NCI-H1930 (cell line): ENCODE measurements around the gene PDCD7.
A peak's percentile ranks its signal among the peaks of the same experiment; 100 is the strongest.
"Not testable (repeated sequence)": the region's sequence is repeated elsewhere in the genome, so short reads cannot be mapped to it uniquely, and the experiment has no call there.

ENCODE experiments used
- DNase-seq, 2 experiments: peaks; one replicate each; lab custom pipeline; 2025; lab: John Stamatoyannopoulos, UW

The PDCD7 gene

DNA sequence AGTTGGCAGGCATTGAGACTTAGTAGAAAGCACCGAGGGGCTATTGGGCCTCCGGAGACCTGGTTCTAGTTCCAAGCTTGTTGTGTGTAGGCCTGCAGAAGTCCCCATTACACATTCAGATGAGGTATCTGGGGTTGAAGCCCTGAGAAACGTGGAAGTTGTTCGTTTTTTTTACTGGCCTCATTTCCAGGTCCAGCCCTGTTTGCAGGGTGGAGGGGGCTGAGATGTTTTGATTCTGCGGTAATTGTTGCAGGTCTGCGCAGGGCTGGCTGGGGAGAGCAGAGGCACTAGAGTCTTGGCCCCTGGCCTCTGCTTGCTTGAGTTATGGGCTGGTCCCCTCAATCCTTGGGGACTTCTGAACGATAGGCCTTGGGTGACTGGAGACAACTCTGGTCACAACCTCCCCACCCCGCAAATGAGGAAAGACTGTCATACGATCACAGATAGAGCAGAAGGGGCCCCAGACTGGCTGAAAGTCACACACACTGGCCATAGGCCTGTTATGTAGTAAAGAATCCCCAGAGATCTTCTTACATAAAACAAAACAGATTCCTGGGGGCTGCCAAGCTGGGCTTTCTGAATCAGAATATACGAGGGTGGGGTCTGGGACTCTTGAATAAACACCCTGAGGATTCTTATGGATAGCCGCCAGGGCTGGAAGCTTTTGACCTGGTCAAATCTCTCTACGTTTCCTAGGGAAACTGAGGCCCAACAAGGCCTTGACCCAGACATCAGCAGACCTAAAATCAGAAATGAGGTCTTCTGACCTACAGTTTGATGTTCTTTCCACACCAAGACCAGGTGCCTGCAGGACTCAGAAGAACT, 41.5 kb downstream of the PDCD7 start:
- DNase-seq, result no peak

DNA sequence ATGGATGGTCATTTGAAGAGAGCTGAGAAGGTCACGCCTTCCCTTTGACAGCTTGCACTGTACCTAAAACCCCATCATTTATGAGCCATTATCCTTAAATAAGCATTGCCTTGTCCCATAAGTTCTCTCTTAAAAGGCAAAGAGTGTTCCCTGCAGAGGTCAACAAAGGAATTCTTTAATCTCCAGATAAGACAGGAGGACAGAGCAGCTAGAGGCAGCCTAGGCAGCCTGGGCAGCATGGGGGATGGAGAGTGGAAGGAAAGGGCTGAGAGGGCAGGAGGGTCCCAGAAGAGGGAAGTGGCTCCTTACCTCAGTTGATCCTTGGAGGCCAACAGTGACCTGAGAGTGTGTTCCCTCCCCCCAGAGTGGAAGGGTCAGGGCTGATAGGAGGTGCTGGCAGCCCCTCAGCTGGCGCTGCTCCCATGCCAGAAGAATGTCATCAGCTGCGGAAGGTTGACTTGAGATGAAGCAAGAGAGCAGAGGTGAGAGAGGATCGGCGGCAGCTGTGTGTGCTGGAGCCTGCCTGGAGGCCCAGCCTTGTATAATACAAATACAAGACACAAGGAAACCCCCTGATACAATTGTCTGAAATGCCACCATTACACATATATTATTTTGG, 44.3 kb downstream of the PDCD7 start:
- no peak for DNase-seq

DNA sequence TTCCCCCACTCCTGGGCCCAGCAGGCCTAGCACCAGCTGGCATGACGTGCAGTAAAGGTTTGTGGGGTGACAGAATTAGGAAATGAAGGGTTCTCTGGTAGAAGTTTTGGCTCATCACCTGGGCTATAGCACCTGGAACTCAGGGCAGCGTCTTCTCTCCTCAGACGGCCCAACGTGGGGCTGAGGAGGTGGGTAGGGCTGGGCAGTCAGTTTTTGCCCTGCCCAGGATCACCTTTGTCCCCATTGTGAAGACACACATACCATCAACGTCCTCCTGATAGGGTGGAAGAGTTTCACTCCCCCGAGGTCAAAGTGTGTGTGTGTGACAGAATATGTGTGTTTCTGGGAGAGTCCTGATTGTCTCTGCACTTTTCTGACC, 45.0 kb downstream of the PDCD7 start:
- DNase-seq, result no peak

DNA sequence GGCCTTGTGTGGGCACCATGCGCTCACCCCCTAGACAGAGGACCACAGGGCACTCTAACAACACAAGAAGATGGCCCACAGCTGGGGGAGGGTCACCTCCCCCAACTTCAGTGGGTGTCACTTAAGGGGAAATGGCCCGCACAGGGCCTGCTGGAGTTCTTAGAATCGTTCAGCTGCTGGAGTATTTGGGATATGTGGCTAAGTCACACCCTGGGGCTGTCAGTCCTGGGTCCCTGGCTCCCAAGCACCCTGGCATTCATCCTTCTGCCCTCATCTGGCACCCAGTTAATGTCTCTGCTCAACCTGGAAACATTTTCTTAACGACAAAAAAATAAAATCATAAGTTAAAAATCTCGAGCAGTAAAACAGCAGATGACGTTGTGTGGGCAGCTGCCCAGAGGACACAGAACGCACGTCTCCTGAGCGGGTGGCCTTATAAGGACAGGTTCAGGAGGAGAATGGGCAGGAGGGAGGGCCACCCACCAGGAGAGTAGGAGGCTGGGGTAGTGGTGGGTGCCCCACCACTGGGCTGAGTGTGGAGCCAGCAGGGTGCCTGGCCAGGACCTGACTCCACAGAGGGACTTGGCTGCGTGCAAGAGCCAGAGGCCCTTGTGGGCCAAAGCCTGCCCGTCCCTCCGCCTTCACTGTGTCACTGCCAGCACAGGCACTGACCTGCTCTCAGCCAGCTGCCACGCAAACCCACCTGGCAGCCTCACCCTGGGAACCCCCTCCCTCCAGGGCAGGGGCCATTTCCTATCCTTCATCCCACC, 45.5 kb downstream of the PDCD7 start:
- DNase-seq, result no peak

DNA sequence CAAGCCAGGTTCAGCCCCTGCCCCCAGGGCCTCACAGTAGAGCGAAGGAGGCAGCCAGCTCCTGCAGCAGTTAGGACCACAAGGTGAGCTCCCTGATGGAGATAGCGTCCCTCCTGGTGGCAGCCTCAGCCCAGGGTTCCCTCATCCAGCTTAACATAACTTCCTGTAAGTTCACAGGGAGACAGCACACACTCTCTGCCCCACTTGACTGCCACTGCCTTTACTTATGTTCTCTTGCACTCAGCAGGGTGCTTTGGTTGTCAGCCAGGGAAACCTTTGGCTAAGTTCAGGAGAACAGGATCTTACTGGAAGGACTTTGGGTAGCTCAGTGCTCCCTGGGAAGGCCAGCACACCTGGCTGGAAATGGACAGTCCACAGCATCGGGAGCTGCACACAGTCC, 46.2 kb downstream of the PDCD7 start:
- DNase-seq, result no peak

DNA sequence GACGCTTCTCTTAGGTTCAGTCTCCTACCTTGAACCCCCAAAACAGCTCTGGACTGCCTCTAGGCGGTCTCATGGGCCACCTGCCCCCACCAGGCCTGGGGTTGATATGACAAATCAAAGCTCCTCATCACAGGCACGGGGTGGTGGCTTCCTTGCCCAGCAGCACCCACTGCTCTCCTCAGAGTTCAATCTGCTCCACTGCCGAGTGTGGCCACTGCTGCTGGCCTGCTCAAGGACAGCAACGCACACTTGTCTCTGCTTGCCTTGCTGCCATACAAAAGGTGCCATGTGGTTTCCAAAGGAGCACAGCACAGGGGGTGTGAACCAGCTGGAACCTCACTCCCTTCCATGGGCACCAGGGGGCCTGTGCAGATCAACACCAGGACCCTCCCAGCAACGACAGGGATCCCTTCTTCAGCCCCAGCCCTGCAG, 46.9 kb downstream of the PDCD7 start:
- no peak for DNase-seq

DNA sequence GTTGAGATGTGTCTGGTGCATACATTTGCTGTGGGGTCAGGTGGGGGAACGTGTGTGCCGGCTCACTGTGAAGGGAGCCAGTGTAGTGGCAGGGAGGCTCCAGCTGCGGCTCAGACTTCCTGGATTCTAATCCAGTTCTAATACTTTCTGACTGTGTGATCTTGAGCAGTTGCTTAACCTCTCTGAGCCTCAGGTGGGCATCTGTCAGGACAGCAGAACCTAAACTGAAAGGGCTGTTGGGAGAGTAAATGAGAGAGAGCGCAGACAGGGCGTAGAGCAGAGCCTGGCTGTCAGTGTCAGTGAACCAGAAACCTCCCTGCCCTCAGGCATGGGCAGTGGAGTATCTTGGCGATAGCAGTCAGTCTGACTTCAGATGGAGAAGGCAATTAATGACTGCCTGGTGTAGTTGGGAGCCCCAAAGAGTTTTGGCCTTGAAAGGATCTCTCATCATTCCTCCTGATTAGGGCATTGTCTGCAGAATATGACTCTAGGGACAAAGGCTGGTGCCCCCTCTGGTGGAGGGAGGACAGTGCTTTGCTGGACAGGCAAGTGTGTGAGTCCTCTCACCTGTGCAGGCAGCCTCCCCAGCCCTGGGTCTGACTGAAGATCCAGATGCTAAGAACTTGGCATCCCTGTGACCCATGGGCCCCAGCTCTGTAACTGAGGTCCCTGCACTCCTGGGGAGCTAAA, 47.5 kb downstream of the PDCD7 start:
- DNase-seq, result peak in 1 of 2 experiments; percentile 4

DNA sequence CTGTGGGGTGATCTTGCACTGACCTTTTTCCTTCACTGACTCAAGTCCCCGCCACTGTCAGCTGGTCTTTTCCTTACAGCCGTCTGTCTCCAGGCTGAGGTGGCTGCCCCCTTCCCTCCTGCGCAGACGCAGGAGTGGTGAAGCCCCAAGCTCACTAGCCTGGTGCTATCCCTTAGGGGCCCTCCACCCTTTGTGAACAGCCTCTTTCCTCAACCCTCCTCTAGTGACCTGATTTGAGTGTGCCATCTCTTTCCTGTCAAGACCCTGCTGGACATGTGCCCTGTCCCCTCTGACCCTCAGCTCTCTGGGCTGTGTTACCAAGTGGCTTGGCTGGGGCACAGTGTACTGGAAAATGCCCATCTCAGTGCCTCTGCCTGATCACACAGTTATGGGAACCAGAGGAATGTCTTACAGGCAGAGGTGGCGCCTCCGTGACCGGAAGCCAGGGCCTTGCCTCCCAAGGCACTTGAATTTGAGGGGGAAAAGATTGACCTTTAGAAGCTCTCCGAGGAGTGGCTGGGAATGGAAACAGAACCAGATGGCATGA, 48.3 kb downstream of the PDCD7 start:
- no peak for DNase-seq

DNA sequence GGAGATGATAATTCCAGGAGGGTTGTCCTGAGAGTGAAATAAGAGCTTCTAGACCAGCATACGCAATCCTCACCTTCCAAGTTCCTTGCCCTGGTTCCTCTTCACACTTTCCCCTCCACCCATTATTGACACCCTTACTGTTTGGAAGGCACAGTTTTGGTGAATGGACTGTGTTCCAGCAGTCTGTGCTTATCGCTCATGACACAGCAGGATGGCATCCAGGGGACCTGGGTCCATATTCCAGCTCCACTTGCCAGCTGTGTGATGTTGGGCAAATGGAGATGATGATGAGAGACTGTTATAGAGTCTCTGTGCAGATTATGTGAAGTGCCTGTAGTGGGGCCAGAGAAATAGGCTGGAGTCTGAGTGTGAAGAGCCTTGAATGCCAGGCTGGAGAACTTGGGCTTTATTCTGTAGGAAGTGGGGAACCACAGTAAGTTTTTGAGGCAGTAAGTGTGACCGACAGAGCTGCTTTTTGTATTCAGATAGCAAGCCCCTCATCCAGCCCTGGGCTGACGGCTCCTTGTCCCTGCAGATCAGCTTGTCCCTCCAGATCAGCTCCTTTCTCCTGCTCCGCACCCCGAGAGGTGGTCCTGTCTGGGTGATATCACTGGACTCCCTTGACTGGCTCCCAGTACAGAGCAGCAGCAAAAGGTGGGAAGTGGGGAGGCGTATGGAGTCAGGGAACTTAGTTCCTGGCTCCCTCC, 49.0 kb downstream of the PDCD7 start:
- no peak for DNase-seq

DNA sequence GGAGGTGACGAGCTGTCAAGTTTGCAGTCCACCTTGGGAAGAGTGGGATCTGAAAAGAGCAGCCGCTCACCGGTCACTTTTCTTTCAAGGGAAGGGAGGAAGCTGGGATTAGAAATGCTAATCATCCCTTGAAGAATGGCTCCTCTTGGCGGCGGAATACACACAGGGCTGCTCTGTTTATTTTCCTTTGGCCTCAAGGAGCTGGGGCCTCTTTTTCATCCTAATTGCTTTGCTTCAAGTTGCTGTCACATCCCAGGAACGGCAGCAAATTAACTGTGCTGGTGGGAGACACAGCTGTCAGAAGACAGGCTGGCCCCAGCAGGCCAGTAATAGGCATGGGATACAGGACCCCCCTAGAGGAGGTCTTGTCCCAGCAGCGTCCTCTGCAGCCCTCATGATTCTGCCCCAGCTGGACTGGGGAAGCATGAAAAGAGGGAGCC, 50.3 kb downstream of the PDCD7 start:
- no peak for DNase-seq

DNA sequence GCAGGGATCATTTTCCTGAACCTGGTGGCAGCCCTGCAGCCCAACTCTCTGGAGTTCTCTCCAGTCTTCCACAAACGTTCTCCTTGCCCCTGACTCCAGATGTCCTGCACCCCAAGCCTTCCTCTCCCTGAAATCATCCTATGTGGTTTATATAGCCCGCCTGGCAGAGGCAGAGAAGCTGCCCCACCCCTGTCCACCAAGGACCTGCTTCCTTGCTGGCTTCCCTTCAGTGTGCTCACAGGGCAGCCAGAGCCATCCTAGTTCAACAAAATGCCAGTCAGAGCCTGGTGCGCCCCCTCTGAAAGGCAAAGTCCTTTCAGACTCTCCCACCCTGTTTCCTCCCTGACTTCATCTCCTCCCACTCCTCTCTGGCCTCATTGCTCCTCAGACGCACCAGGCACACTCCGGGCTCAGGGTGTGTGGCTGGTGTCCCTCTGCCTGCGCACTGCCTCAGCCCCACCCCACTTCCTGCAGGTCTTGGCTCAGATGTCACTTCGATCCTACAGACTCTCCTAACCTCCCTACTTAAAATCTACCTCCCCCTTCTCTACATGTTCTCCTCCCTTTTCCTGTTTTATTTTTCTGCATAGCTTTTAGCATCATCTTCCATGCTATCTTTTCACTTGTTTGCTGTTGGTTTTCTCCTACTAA, 51.2 kb downstream of the PDCD7 start:
- no peak for DNase-seq

DNA sequence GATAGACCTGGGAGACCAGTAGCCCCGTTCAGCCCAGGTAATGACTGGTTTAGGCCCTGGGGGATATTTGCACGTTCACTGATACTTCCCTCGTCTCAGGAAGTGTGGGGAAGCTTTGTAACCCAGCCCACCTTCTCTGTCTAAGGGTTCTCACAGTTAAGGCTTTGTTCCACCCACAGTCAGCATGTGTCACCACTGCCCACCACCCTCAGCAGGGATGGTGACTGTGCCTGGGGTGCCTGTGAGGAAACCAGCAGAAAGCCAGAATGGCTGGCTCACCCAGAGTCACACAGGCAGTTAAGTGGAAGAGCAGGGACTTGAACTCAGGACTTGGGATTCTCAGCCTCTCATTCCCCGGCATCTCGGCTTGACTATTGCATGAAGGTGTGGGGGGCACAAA, 51.9 kb downstream of the PDCD7 start:
- no peak for DNase-seq

DNA sequence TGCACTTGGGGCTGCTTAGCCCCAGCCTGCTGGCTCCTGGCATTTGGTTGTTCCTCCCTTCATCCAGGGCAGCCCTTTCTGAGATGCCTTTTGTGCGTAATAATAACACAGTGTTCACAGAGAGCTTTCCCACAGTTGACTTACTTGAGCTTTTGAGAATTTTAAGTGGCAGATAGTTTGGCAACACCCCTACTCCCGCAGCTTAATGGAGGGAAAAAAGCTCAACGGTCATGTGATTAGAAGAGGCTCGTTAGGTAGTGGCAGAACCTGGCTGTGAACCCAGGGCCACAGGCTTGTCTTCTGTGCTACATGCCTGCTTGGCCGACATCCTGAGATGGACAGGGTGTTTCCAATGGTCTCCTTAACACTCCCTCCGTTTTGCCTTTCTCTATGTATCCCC, 52.3 kb downstream of the PDCD7 start:
- DNase-seq, result no peak

DNA sequence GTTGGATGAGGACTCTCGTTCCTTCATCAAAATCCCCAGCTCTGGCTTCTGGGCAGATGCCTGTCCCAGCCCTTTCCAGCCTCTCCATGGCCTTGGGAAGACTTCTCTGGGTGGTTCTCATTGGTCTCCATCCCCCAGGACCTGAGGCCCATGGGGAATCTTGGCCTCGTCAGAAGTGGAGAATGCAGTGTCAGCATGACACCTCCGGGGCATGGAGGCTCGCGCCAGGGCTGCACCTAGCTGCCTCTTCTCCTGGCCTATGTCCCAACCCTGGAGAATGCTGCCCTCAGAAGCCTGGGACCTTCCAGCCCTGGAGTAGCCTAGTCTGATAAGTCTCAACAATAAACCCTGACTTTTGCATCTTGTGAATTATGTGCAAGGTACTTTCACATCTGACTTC, 54.0 kb downstream of the PDCD7 start:
- no peak for DNase-seq

DNA sequence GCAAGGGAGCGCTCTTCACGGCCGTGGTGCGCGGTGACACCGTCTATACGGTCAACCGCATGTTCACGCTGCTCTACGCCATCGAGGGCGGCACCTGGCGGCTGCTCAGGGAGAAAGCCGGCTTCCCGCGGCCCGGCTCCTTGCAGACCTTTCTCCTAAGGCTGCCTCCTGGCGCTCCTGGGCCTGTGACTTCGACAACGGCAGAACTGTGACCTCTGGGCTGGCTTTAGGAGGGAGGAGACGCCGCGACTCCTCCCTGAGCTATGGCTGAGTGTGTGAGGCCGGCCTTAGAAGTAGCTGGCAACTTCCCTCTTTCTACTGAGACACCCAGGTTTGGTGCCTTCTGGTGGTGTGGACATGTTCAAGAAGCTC, 55.6 kb downstream of the PDCD7 start:
- no peak for DNase-seq

DNA sequence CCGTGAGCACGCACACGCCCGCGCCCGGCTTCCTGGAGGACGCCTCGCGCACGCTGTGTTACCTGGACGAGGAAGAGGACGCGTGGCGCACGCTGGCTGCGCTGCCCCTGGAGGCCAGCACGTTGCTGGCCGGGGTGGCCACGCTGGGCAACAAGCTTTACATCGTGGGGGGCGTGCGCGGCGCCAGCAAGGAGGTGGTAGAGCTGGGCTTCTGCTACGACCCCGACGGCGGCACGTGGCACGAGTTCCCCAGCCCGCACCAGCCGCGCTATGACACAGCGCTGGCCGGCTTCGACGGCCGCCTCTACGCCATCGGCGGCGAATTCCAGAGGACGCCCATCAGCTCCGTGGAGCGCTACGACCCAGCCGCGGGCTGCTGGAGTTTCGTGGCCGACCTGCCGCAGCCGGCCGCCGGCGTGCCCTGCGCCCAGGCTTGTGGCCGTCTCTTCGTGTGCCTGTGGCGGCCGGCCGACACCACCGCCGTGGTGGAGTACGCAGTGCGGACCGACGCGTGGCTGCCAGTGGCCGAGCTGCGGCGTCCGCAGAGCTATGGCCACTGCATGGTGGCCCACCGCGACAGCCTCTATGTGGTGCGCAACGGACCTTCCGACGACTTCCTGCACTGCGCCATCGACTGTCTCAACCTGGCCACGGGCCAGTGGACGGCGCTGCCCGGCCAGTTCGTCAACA, 56.2 kb downstream of the PDCD7 start:
- no peak for DNase-seq

DNA sequence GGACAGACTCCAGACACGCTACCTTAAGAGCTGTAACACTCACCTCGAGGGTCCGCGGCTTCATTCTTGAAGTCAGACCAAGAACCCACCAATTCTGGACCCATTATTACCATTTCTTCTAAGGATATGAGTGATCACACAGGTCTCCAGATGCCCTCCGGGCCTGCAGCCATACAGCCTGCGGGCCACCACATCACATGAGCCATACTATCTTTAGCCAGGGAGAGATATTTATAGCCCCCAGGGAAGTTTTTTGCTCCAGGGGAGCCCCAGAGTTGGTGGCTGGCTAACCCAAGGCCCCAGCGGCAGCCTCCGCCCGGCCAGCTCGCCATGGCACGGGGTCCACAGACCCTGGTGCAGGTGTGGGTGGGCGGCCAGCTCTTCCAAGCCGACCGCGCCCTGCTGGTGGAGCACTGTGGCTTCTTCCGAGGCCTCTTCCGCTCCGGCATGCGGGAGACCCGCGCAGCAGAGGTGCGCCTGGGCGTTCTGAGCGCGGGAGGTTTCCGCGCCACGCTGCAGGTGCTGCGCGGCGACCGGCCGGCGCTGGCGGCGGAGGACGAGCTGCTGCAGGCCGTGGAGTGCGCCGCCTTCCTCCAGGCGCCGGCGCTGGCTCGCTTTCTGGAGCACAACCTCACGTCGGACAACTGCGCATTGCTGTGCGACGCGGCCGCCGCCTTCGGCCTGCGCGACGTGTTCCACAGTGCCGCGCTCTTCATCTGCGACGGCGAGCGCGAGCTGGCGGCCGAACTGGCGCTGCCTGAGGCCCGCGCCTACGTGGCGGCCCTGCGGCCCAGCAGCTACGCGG, 56.9 kb downstream of the PDCD7 start, which contains the start of gene KBTBD13:
Gene KBTBD13, plus strand, starts transcription at position 261 of the 805 bp plus-strand sequence. Its CDS starts 70 bp downstream, at position 331.
- DNase-seq, result no peak

DNA sequence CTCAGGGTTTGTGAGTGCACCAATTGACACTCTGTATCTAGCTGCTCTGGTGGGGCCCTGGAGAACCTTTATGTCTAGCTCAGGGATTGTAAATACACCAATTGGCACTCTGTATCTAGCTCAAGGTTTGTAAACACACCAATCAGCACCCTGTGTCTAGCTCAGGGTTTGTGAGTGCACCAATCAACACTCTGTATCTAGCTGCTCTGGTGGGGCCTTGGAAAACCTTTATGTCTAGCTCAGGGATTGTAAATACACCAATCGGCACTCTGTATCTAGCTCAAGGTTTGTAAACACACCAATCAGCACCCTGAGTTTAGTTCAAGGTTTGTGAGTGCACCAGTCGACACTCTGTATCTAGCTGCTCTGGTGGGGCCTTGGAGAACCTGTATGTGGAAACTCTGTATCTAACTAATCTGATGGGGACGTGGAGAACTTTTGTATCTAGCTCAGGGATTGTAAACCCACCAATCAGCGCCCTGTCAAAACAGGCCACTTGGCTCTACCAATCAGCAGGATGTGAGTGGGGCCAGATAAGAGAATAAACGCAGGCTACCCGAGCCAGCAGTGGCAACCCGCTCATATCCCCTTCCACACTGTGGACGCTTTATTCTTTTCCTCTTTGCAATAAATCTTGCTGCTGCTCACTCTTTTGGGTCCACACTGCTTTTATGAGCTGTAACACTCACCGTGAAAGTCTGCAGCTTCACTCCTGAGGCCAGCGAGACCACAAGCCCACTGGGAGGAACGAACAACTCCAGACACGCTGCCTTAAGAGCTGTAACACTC, 57.8 kb downstream of the PDCD7 start:
- not testable (repeated sequence) for DNase-seq
